NCI-H1048 (cell line): Measurements from ENCODE around the gene NOP56.

Experiments used
- DNase-seq: peaks from one replicate; lab custom pipeline; 2025; lab: John Stamatoyannopoulos, UW

Gene NOP56, protein sequence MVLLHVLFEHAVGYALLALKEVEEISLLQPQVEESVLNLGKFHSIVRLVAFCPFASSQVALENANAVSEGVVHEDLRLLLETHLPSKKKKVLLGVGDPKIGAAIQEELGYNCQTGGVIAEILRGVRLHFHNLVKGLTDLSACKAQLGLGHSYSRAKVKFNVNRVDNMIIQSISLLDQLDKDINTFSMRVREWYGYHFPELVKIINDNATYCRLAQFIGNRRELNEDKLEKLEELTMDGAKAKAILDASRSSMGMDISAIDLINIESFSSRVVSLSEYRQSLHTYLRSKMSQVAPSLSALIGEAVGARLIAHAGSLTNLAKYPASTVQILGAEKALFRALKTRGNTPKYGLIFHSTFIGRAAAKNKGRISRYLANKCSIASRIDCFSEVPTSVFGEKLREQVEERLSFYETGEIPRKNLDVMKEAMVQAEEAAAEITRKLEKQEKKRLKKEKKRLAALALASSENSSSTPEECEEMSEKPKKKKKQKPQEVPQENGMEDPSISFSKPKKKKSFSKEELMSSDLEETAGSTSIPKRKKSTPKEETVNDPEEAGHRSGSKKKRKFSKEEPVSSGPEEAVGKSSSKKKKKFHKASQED

DNA sequence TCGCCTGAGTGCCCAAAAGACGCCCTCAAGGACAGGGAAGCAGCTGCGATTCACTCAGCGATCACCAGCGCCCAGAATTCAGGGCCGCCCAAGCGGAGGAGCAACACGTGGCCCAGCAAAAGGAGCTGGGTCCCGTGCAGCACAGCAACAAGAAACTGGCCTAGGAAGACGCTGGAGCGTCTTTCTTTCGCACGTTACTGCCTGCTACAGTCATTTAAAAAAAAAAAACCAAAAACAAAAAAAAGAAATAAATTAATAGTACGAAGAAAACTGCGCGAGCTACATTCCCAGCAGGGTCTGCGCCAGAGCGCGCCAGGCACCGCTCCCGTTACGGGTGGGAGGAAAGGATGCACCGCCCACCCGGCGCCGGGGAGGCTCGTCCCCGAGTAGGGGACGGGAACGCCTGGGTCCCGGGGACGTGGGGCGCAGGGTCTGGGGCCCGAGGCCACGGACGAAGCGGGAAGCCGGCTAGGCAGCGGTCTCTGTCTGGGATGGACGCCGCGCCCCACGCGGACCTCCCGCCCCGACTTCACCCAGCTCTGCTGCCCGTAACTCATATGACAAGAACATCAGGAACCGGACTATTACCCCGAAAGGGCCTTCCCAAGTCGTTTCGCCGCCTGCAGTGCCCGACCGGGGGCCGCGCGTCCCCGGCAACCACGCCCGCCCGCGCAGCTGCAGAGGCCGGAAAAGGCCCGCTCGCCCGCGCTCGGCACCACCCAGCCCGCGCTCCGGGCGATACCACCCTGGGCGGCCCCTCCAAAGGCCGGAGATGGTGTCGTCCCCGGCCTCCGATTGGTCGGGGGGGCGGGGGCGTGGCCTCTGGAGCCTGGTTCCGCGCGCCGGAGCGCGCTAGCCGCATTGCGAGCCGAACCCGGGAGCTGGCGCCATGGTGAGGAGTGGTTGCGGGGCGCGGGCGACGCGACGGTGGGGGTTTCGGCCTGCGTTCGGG is at the start of gene NOP56:
NOP56 (plus strand) TSS at position 861 of the 952 bp plus-strand sequence; CDS start at position 890, 29 bp downstream.
- peak; percentile 84 for DNase-seq

DNA sequence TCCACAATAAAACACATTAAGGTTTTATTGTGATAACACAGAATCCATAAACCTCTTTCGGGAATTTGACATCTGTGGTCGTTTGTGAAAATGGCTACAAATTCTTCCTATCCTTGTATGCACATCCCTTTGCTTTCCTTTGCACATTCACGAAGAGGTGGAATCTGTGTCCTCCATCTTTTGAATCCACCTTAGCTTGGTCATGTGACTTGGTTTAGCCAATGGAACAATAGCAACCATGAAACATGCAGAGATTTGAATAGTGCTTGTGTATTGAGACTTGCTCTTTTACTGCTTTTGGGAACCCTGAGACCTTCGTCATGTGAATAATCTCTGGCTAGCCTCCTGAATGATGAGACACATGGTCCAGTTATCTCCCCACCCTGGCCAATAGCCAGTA is 49.7 kb upstream of the NOP56 start:
- DNase-seq, result no peak

DNA sequence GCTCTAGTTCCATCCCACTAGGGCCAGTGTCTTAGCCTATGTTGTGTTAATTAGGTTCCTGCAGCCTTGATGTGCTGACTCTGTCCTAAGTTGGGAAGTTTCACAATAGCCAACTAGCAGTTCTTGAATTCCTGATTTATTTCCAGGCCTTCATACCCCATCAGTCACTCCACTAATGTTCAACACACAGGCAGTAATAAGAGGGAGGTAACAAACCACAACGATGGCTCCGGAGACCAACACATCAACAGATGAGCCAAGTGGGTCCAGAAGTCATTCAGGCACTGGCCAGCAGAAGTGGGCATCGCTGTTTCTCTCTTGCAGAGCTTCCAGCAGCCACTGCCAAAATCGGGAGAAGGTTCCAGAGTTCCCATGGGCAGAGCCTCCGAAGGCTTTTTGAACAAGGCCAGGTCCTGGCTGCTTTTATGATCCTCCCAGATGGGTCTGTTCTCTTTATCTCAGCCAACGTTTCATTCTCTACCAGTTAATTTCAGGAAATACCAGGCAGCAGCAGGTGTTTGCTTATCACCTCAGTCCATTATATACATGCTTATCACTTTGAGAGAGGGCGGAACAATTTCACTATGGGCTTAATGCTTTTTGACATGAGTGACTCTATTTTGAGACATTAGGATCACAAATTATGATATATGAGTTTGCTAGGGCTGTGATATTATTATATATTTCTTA is 48.5 kb upstream of the NOP56 start:
- no peak for DNase-seq

DNA sequence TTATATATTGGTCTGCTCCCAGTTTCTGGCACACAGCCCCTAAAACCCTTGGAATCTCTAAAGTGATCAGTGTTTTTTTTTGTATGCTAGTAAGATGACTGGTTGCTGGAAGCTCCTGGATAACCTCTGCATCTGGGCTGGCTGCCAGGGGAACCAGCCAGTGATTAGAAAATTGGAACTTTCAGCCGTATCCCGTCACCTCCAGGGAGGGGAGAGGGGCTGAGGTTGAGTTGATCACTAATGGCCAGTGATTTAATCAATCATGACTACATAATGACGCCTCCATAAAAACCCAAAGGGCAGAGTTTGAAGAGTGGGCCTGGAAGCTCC is 48.0 kb upstream of the NOP56 start:
- no peak for DNase-seq

DNA sequence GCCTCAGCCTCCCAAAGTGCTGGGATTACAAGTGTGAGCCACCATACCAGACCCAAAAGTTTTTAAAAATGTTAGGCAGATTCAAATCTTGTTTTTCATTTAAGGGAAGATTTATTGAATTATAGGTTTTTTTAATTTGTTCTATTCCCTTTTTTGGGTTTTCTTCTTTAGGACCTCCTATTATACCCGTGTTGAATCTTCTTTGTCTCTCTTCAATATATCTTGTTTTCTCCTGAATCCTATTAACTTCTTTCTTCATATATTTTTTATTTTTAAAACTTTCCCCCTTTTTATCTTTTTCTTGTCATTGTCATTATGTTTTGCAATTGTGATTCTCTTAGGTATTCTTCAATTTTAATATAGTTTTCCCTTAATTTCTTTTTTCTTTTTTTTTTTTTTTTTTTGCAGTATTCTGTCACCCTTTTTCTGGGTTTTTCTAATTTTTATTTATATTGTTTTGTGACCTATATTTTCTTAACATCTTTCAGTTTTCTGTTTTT is 45.9 kb upstream of the NOP56 start:
- DNase-seq, result no peak

DNA sequence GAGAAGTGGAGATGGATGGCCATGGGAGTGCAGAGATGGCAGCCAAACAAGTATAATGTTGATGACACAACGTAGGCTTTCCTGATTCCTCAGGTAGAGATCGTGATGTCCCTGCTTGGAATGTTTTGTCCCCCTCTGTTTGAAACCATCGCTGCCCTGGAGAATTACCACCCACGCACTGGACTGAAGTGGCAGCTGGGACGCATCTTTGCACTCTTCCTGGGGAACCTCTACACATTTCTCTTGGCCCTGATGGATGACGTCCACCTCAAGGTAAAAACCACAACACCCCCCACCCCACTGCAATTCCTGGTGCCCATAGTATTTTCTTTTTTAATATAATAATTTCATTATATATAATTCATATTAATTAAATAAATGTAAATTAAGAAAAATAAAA is 42.1 kb upstream of the NOP56 start:
- no peak for DNase-seq

DNA sequence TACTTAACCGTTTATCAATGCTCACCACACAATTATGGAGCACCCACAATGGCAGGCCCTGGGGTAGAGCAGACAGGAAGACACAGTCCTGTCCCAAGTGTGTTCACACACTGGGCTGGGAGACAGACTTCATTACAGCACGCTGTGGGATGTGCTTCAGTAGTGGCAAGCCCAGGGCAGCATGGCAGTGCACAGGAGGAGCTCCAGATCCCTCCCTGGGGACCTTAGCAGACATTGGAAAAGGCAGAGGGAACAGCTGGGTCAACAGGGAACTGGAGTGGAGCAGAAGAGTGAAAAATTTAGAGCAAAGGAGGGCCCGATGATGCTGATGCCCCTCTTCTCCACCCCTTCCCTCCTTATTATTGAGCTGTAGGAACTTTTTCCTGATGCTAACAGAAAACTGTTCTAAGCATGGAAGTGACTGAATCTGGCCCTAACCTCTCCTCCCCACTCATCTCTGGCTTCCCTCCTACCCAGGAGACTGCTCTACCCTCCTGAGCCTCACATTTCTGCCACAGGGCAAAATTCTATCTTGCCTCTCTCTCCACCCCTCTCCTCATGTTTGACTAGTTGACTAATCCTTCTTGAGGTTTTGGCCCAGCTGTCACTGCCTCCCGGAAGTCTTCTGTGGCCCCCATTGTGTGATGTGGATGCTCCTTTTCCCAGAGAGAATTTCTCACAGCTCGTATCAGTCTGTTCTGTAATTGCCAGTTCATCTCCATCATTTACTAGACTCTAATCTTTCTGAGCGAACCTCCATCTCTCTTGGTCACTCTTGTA is 41.3 kb upstream of the NOP56 start:
- no peak for DNase-seq

DNA sequence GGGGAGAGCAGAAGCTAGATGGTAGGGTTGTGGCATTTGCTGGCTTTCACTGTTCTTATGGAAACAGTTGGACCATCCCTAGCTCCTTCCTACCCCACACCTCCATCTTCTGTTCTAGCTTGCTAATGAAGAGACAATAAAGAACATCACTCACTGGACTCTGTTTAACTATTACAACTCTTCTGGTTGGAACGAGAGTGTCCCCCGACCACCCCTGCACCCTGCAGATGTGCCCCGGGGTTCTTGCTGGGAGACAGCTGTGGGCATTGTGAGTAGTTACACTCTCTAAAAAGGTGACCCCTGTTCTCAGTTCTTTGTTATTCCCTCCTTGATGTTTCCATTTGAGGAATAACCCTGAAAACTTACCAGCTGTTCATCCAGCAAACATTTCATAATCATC is 40.4 kb upstream of the NOP56 start:
- no peak for DNase-seq

DNA sequence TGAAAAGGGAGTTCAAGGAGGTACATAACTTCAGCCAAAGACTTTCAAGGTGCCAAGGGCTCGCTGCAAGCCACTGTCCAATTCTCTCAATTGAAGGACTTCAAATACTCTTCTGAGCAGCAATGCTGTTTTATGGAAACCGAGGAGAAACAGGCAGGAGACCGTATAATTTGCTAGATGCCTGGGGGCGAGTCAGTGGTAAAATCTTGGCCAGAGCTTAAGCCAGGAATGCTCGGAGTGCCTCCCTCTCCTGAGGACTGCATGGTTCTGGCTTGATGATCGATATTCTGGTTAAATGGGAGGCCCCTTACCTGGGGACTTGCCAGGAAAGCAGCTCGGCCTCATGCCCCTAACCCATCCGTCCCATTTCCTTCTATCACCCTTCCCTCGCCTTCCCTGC is 35.8 kb upstream of the NOP56 start:
- DNase-seq, result no peak

DNA sequence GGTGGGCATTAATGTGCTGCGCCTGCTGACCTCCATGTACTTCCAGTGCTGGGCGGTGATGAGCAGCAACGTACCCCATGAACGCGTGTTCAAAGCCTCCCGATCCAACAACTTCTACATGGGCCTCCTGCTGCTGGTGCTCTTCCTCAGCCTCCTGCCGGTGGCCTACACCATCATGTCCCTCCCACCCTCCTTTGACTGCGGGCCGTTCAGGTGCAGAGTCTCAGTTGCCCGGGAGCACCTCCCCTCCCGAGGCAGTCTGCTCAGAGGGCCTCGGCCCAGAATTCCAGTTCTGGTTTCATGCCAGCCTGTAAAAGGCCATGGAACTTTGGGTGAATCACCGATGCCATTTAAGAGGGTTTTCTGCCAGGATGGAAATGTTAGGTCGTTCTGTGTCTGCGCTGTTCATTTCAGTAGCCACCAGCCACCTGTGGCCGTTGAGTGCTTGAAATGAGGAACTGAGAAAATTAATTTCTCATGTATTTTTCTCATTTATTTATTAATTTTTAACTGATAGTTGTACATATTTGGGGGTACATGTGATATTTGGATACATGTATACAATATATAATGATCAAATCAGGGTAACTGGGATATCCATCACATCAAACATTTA is 35.2 kb upstream of the NOP56 start:
- no peak for DNase-seq

DNA sequence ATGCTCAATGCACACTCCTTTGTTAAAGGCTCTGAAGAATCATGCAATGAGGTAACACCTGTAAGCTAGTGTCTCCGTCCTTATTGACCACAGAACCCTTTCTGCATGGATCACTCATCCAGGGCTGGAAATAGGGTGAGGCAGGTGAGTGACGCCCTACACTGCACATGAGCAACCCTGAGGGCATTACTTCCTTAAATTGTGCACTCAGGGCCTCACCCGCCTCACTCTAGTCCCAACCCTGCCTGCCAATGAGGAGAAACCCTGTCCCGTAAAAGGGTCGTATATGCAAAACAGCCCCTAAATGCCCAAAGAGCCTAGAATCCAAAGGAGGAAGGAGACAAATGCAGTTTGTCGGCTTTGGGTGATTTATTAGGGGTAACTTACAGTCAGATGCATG is 33.6 kb upstream of the NOP56 start:
- no peak for DNase-seq

DNA sequence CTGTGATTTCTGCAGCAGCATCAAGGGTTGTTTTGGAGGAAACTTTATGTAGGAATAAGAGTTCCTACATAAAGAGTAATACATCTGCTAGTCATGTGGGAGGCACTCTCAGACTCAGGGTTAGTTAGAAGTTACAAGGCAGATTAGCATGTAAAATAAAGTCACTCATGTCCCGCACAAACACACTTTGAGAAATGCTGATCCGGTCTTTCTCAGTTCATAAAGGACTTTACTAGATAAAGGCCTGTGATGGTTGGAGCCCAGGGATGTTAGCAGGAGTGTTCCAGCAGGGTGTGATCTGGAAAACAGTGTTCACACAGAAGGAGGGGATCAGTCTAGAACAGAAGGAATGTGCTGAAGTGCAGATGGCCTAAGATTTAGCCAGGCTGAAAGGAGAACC is 33.1 kb upstream of the NOP56 start:
- no peak for DNase-seq

DNA sequence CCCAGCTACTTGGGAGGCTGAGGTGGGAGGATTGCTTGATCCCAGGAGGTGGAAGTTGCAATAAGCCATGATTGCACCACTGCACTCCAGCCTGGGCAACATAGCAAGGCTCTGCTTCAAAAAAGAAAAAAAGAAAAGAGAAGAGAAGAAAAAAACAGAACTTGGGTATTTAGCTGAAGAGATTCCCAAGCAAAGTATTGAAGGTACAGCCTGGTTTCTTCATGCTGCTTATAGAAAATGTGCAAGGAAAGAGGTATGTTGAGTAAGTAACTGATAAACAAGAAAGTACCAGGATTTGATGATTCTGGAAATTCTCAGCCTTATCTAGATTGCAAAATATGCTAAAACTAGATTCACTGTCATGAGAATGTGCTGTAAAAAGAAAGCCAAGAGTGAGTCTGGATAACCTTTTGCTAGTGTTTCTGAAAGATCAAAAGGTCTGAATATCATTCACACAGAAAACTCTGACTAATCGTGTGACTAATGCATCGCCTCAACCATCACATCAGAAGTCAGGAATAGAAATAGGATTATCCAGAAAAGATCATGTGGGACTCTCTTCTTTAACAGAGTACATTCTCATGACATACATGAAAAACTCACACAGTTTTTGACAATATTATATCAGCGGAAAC is 32.4 kb upstream of the NOP56 start:
- no peak for DNase-seq

DNA sequence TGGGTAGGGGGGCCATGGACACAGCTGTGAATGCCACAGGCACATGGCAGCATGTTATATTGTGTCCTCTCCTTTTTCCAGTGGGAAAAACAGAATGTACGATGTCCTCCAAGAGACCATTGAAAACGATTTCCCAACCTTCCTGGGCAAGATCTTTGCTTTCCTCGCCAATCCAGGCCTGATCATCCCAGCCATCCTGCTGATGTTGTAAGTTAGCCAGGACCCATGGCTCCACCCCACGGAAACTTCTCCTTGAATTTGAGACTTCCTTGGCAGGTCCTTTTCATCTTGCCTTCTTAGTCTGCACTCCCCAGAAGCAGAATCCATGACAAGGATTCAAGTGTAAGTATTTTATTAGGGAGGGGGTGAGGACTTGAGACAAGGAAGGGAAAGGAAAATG is 28.2 kb upstream of the NOP56 start:
- DNase-seq, result no peak

DNA sequence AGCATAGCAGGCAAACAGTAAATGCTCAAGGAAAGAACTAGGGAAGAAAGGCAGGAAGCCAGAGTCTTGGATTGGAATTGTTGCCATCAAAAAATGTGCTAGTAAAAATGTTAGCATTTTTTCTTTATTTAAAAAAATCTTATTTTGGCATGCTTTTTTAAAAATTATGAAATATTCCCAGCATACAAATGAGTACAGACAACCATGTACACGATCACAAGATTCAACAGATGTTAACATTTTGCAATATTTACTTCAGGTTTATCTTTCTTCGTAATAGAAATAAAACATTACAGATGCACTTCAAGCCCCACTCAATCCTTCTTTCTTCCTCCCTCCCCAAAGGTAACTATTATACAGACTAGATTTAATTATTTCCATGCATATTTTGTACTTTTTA is 27.4 kb upstream of the NOP56 start:
- no peak for DNase-seq

DNA sequence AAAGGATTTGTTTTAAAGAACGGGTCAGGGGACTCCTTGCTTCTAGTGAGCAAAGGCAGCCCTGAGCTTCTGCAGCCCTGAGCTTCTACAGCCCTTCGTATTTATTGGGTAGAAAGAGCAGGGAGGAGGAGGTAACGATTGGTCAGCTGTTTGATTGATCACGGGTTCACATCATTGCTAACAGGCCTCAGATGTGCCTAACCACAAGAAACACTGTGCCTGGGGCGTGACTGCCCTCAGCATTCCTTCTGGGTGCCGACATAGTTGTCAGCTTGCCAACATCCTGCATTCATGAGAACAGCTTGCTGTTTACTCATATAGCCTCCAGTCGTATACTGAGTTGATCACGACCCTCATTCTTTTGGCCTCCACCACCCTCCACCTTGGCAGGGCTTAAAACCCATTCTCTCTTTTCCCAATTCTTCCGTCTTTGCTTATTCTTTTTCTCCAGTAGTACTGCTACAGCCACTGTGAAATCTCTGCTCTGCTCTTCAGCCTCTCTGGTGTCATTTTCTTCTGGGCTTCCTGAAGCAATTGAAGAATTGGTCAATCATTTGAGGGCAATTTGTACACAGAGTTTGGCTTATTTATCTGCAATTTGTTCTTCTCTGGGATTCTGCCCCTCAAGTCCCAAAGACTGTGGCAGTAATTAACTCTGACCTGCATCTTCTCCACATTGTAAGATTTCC is 25.4 kb upstream of the NOP56 start:
- no peak for DNase-seq

DNA sequence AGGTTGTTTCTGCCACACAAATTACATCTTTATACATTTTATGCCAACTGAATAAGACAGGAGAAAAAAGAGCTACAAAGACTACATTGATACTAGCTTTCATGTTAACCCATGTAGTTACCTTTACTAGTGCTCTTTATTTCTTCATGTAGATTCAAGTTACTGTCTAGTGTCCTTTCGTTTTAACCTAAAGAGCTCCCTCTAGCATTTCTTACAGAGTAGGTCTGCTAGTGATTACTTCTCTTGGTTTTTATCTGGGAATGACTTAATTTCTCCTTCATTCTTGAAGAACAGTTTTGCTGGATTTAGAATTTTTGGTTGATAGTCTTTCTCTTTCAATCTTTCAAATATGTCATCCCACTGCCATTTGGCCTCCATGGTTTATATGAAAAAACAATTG is 21.2 kb upstream of the NOP56 start:
- DNase-seq, result no peak

DNA sequence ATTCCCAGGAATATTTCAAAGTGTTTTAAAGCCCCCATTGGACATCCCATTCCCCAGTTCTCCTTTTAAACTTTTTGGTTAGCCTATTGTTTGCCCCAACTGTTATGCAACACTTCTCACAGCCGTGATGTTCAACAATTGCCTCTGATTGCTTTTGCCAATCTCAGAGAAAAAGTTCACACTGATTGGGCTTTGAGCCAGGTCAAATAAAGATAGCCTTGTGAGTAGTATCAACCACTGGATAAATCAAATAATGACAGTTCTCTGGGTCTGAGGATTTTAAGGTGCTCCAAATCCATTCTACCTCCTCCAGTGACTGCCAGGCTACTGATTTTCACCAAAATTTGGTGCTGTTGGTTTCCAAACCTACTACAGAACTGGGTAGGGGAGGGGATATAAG is 19.1 kb upstream of the NOP56 start:
- no peak for DNase-seq

DNA sequence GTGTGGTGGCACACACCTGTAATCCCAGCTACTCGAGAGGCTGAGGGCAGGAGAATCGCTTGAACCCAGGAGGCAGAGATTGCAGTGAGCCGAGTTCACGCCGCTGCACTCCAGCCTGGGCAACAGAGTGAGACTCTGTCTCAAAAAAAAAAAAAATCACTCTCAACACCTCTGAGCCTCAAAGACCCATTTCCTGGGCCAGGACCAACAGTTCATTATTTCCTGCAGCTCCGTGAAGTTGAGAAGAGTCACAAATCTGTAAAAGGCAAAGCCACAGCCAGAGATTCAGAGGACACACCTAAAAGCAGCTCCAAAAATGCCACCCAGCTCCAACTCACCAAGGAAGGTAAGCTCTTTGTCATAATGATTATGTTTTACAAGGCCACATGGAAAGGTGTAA is 15.2 kb upstream of the NOP56 start:
- no peak for DNase-seq

DNA sequence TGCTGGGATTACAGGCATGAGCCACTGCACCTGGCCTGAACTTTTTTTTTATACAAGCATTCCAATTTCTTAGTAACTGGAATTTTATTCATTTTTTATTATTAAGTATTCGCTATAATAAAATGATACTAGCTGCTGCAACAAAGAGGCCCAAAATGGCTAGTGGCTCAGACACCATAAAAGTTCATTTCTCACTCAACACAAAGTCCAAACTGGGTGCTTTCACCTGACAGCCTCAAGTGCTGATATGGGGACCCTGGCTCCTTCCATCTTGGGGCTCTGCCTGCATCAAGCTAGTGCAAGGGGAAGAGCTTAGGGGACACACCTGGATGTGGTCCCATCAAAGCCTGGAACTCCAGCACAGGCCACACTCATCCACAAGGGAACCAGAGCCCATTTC is 12.2 kb upstream of the NOP56 start:
- no peak for DNase-seq
